Dermis microvascular lymphatic vessel endothelial cell (primary cell): ENCODE results near the gene ZNF831. TPM values are rescaled to one million over a fixed set of nuclear protein-coding genes. Genes with fewer than 3 reads are reported as not detected.

Experiments used
- DNase-seq, 2 donors: peaks; one replicate each; pipeline versions ENCODE4 v3.0.0 to v3.0.0-alpha.2; 2010; ENCODE audit warnings: low read depth in 2 of 2
- total RNA-seq: library from RNA; depleted of rRNA; stranded (reverse); fragments of >200 nt; gene quantifications from 2 replicates; pipeline ENCODE4 v1.2.1, GENCODE V29; 2014

Gene ZNF831
- total RNA-seq, 1 donor from 2014 or later = under 0.01 TPM

GRCh38 chr20:59214073-59214472 lies 50.5 kb downstream of the ZNF831 start:
- no peak for DNase-seq

DNA sequence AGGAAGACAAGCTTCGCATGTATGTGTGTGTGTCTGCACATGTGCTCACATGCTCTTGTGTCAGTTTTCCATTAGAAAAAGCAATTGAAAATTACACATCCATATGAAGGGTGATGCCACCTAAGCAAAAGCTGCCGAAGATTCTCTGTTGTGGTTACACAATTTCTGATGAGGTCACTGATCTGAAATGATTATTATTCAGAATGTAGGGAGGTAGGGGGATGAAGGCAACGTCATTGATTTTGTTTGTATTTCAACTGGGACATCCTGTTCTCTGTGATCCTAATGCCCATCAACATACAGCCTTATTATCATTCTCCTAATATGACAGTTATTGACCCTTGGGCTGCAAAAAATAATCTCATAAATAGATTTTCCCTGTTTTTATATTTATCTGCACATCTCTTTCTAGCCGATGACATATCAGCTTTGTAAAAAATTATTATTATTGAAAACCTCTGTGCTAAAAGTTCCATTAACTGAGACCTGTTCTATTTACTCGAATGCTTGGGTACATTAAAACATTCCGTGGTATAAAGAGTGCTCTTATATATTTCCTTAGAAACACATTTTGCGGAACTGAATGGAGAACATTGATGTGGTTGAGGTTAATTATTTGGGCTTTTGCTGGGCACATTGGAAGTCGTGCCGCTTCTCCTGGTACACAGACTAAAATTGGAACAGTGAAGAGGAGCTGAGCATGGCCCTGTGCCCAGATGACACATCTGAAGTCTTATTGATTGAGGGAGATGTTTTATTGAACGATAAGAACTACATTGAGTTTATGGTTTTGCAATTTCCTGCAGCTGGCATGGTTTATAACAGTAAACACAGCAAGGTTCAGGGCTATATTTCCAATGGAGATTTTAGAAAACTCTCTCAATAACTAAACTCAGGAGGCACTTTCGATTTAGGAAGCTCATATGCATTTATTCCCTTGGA lies 51.3 kb downstream of the ZNF831 start:
- DNase-seq = no peak

- DNase-seq = no peak
Measured at GRCh38 chr20:59217173-59217572, 53.6 kb downstream of the ZNF831 start.

GRCh38 chr20:59217794-59218280 lies 54.2 kb downstream of the ZNF831 start:
- no peak for DNase-seq

DNA sequence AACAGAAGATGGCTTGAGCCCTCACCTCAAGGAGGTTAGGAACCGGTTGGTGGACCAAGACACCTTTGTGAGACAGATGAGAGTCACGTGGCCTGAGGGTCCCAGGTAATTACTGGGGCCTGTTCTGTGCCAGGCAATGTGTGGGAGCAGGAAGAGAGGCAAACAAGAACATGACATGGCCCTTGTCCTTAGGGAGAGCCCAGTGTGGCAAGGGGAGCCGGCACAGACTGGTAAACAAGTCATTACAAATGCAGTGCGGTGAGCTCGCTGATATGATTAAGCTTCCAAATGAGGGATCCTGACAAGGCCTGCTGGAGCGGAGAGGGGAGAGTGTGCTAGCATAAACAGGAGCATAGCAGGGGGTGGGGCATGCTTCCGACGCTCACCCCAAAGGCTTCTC lies 55.6 kb downstream of the ZNF831 start:
- no peak for DNase-seq

- DNase-seq = no peak
Measured at GRCh38 chr20:59220161-59220560, 56.5 kb downstream of the ZNF831 start.

GRCh38 chr20:59221049-59221706 lies 57.6 kb downstream of the ZNF831 start:
- peak; percentile 20 to 68 for DNase-seq

DNA sequence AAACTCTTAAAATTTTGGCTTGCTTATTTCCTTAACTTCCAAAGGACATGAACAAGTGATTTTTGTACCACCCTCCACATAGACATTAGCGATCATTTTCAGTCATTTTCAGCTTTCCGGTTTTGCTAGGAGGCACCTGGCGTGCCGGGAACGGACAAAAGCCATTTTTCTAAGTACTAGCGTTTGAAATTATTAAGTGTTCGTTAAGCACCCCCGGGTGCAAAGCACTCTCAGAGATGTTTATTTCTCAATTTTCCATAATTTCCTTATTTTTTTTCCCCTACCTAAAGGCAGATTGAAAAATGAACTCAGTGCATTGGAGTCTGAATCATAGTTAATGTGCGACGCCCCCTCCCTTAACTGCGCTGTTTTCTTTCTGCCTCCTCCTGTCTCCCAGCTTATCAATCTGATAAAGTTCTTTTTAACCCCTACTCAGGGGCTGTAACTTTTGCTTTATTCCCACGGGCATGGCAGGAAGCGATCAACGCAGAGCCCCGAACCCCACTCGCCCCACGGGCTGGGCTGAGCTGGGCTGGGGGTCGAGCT lies 58.2 kb downstream of the ZNF831 start:
- peak in 1 of 2 donors; percentile 6 for DNase-seq

DNA sequence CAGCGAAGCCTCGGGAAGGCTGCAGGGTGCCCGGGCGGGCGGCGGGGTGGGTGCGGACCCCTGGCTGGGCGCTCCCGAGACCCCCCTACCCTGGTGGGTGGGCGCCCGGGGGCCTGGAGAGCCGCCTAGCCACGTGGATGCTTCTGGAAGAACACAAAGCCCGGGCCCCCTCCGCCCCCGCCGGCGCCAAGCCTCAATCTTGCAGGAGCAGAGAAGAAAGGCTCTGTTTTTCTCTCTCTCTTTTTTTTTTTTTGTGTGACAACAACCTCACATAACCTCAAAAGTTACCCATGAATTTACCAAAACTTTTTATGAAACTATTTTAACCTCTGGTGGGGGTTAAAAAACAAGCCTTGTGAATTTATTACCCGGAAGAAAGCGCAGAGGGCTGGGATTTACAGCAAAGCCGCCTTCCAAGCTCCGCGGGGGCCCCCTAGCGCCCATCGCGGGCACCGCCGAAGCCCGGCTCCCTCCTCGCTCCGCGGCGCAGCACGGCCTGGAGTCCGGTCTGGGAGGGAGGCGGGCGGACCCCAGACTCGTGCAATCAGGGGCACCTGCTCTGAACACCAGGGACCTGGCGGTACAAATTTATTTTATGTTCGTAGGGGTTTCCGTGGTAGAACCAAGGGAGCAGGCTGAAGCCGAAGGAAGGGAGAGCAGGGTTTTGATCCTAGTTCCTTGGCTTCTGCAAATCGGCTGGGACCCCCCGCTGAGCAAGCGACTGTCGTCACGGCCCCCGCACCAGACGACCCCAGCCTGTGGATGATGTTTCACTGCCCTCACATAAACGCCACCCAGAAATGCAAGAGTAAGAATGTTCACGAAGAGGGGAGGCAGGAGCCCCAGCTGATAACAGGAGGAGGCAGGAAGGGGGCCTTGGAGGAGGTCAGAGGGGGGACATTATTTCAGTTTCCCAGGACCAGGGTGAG lies 58.9 kb downstream of the ZNF831 start:
- peak; percentile 72 to 73 for DNase-seq

GRCh38 chr20:59223182-59223601 lies 59.6 kb downstream of the ZNF831 start:
- DNase-seq = no peak

DNA sequence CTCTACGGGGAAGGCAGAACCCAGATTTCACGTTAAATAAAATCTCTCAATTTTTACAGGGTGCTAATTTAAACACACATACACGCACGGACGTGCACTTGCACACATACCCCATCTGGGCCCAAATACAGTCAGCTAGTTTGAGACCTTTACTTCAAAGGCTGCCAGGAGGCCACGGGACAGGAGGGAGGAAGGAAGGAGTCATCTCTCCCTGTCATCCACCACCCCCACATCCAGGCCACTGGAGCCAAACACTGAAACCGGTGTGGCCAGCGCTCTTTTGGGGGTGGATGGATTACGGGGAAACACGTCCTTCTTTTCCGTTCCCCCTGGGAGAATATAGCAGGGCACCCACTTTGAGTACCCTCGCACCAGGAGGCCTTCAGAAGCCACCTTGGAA lies 60.1 kb downstream of the ZNF831 start:
- no peak for DNase-seq

DNA sequence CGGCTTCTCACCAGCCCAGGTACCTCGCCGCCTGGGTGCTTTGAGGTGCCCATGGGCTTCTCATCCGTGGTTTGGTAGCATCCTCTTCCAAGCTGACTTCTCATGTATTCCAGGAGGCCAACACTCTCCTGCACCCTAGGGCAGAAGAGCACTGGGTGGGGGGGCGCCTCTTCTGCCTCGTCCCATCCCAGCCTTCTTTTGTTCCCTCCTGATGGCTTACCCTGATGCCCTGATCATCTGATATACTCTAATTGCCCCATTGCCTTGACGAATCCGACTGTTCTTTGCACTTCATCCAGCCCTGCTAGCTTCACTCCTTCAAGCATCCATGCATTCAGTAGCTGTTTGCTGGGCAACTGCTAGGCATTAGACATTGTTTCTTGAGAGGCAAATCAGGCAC lies 60.6 kb downstream of the ZNF831 start:
- DNase-seq = no peak

- no peak for DNase-seq
Measured at GRCh38 chr20:59230385-59230784, 66.8 kb downstream of the ZNF831 start.

DNA sequence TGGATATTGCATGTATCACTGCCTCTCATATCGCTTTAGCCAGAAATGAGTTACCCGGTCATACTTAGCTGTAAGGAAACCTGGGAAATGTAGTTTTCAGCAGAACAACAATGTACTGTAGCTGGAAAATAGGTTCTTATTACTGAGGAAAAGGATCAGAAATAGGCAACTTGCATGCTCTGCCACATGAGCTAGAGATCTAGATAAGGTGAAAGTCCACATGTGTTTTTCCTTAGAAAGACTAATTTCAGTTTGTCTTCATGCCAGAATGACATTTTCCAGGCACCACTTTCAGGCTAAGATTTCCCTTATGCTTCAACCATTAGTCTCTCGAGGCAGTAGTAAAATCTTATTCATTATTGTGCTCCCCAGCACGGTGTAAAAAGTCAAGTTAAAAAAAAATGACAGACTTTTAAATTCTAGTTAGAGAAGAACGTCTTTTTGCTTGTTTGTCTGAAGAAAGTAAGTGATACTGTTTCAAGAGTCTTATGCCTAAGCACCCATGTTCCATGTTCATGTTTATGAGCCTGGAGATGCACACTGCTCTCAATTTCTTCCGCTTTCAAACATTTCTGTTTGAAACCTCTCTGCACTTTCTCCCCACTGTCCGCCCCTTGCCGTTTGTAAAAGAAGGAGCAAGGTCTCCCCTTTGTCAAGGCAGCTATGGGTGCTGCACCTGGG lies 67.6 kb downstream of the ZNF831 start:
- DNase-seq = no peak

- no peak for DNase-seq
Measured at GRCh38 chr20:59232618-59233017, 69.0 kb downstream of the ZNF831 start.

DNA sequence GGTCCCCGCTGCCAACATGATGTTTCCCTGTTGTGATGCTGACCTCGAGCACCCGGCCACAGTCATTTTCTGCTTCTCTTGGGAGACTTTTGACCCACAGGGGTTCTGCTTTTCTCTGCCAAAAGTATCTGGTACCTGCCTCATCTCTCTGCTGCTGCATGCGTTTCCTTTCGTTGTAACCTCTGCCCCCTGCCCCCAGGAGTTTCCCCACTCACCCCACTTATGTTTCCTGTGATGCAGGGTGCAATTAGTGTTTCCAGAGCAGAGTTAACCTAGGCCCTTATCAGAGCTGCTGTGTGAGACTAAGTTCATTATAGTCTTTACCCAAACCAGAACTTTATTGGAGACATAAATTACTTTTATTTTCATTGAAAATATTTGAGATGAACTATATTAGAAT lies 71.6 kb downstream of the ZNF831 start:
- DNase-seq = no peak

- no peak for DNase-seq
Measured at GRCh38 chr20:59240006-59240405, 76.4 kb downstream of the ZNF831 start.

DNA sequence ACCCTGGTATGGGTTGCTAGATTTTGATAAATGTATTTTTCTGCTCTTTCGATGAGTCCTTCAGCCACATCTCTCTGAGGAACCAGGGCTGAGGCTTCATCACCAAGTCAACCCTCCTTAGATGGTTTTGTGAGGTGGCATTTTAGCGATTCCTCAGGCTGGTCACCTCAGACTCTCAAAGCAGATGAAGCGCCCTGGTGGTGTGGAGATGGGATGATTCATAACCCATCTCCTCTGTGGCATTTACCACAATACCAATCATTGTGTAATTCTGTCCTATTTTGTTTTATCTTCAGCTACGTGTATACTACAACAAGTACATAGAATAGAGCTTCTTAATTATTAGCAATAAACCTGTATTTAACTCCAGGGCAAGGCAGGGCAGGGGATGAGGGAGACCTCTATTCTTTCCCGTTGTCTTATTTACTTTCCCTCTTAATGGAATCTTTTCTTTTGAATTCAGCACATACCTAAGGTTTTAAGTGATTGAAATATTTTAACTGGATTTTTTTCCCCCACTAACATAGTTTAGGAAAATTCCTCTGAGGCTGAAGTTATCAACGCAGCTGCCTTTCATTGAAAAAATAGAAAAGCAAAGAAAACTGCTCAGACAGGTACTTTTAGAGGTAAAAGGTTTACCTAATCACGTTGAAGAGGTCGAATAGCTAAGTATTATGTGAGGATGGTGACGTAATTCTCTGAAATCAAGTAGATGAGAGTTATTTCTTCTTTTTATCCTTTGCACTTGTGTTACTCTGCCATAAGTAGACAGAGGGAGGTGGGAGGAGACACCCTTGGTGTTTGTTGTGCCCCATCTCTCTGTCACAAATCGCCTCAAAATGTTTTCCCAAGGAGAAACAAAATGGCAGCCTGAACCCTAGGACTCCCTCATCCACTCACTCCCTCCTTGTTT lies 79.3 kb downstream of the ZNF831 start:
- no peak for DNase-seq

DNA sequence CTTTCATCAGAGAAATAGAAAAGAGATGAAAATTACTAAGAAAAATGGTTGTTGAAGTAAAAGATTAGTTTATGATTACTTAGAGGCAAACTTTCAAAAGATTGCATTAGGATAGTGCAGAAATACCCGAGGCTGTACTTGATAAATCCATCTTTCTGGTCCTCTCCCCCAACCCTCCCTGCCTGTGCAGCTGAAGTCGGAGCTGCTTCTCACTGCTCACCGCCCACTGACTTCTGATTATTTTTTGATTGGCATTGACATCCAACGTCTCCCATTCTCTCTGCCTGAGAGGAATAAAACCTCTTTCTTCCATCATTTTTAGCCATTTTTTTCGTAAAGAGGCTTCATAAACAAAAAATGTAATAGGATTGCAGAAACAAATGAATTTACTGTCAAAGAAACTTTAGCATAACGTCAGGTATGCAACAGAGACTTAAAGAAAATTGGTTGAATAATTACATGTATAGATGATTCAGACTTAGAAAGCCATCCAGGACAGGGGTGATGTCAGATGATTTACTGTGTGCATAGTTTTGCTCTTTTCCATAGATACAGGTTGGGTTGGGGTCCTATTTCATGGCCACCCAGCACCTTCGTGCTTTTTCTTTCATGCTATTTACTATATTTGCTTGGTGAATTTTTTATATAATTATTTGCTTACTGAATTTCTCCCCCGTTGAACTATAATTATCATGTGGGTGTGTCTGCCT lies 83.2 kb downstream of the ZNF831 start:
- no peak for DNase-seq
